HG02763 (cell line): ENCODE measurements around the gene ZNF397.

Experiments used
- ATAC-seq: cut with Tn5 transposase; IDR thresholded peaks from one replicate; pipeline ENCODE4 v1.9.1; 2021; ENCODE audit warnings: mild to moderate bottlenecking, moderate library complexity; ENCODE audit not compliant: unreplicated experiment

The ZNF397 gene

DNA sequence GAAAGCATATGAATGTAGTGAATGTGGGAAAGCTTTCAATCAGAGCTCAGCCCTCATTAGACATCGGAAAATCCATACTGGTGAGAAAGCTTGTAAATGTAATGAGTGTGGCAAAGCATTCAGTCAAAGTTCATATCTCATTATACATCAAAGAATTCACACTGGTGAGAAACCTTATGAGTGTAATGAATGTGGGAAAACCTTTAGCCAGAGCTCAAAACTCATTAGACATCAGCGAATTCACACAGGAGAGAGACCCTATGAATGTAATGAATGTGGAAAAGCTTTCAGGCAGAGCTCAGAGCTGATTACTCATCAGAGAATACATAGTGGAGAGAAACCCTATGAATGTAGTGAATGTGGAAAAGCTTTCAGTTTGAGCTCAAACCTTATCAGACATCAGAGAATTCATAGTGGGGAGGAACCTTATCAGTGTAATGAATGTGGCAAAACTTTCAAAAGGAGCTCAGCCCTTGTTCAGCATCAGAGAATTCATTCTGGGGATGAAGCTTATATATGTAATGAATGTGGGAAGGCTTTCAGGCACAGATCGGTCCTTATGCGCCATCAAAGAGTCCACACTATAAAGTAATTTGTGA lies 5.0 kb downstream of the ZNF397 start:
- no peak for ATAC-seq

DNA sequence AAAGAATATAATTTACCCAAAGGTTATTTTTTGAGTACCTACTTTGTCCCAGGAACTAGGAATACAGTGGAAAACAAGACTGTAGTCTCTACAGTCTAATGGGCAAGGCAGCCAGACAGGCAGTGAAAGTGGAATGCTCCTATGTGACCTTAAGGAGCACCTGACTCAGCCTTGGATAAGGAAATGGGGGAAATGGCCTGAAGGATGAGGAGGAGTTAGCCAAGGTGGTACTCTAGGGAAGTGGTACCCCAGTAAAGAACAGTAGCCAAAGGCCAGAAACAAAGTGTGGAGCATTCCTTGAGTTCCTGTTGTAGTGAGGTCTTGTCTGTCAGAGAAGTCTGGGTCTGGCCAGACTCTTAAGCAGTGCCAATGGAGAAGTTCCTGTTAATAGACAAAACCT lies 6.0 kb downstream of the ZNF397 start:
- ATAC-seq: no peak

DNA sequence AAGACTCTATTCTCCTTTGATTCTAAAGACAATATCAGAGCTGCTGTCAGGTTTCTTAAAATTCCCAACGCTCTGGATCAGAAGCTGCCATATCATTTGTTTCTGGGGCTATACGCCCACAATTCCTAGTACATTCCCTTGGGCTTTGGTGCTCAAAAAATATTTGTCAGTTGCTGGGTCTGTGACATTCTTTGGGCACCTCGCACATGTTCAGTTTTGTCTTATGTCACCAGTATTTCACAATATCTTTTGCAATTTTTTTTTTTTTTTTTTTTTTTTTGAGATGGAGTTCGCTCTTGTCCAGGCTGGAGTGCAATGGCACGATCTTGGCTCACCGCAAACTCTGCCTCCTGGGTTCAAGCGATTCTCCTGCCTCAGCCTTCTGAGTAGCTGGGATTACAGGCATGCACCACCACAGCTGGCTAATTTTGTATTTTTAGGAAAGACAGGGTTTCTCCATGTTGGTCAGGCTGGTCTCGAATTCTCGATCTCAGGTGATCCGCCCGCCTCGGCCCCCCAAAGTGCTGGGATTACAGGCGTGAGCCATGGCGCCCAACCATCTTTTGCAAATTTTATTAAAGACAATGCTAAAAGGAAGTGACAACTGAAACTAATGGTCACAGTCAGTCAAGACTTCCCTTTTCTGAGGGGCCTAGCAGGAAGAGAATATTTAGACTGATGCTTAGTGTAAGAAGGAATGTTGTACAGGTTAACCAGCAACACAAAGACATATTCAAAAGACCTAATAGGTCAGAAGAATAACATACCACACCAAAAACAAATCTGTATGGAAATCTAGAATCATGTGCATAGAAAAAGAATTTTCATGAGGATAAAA lies 6.8 kb downstream of the ZNF397 start:
- no peak for ATAC-seq

DNA sequence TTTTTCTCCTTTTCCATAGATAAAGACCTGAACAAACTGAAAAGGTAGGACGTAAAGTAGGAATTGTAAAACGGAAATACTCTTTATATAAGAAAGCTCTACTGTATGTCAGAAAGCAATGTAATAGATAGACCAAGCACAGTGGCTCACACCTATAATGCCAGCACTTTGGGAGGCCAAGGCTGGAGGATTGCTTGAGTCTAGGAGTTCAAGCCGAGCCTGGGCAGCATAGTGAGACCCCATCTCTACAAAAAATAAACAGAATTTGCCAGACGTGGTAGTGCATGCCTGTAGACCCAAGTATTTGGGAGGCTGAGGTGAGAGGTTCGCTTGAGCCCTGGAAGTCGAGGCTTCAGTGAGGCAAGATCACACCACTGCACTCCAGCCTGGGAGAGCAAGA lies 7.6 kb downstream of the ZNF397 start:
- ATAC-seq: no peak

DNA sequence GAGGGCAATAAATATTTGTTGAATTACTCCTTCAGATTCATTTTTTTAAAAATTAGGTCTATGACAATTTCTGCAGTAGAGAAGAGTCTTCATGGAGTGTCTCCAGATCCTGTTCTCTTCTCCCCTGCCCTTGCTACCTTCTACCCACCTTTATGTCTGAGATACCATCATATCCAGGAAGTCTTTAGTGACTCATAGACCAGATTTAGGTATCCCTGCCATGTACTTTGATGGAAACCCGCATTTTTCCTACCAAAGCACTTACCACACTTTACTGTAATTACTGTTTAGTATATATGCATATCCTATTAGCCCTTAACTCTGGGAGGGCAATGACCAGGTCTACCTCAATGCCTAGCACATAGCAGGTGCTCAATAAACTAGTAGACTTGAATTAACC lies 11.6 kb downstream of the ZNF397 start:
- ATAC-seq: no peak

DNA sequence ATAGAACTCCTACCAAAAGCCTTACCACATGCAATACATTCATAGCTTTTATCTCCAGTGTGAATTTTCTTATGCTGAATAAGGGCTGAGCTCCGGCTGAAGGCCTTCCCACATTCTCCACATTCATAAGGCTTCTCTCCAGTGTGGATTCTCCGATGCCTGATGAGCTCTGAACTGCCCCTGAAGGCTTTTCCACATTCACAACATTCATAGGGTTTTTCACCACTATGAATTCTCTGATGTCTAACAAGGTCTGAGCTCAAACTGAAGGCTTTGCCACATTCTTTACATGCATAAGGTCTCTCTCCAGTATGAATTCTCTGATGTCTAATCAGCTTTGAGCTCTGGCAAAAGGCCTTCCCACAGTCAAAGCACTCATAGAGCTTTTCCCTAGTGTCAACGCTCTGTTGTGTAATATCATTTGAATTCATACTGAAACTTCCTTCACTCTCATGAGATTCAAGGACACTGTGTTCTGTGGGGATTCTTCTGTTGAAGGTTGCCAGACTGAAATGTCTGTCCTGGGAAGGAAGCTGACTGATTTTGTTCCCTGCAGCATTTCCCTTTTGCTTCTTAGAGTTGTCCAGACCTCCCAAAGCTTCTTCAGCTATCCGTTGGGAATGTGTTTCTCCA lies 12.9 kb downstream of the ZNF397 start:
- no peak for ATAC-seq

DNA sequence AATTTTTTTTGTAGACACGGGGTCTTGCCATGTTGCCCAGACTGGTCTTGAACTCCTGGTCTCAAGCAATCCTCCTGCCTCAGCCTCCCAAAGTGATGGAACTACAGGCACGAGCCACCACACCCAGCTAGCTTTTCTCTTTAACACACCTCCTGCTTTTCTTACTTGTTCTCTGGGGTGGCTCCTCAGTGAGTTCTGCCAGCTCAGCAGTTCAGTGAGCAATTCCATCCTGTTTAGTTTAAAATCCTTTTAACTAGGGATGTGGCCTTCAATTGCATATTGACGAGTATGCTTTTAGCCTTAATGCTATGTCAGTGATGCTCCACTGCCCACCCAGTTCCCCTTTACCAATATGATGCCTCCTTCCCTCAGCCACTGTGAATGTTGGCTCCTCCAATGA lies 16.1 kb downstream of the ZNF397 start:
- ATAC-seq: no peak

DNA sequence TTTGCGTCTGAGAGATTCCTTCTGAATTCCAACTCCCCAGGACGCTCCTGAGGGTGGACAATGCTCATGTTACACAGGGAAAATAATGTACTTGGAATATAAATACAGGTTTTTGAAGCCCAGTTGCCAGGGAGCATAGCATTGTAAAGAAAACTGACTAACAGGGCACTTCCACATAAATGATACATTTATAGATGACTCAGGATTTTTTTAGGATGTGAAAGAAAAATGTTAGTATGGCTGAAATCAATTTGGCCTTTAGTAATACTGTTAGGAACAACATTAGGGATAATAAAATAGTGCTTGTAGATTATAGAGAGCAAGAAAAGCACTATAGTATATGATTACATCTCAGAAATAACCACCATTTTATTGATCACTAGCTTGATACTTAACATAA lies 23.6 kb downstream of the ZNF397 start:
- ATAC-seq: no peak

DNA sequence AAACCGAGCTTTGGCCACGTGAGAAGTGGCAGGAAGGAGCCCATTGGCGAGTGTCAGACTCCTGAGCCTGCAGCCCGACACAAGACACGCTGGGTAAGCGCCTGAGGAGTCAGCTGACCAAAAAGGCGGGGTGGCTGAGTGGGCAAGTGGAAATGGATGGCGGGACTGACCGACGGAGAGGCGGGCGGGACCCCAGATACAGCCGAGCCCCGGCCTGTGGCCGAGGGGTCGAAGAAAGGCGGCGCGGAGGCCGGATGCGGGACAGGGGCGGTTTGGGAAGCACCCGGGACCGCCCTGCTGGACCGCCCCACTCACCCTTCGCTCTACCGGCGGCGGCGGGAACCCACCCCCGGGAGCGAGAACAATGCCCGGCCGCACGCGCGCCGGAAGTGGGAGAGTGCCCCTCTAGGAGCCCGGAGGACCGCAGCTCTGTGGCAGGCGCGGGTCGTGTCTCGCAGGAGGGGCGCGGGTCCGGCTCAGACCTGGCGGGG lies 26.4 kb downstream of the ZNF397 start:
- ATAC-seq: peak; percentile 67

DNA sequence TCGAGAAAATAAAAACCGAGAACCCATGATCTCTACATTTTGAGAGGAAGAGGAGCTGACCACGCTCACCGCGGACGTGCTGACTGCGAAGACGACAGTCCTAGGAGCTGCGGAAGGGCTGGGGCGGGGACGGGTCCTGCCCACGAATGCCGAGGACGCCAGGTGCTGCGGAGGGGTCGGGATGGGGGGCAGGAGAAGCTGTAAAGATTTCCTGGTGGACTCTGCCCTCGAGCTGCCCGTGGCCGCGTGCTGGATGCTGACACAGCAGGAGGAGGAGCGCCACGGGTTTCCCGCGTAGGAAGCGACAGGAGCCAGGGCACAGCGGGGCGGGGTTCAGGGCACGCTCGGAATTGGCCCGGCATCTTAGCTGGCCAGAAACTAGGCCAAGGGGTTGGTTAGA lies 27.0 kb downstream of the ZNF397 start:
- ATAC-seq: no peak

DNA sequence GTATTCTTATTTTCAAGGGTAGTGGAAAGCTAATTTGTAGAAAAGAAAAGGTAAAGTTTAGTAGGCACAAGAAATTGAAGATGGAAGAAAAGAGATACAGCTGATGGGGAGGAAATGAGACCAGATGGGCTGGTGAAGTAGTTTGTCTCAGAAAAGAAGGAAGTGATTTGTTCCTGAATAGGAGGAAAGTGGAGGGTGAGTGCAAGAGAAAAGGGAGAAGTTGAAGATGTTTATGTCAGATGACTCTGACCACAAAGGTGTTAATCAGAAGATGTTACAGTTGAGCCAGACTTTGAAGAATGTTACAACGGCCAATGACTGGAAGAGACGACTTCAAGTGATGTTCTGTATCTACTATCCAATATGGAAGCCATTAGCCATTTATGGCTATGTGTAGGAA lies 28.0 kb downstream of the ZNF397 start:
- no peak for ATAC-seq

DNA sequence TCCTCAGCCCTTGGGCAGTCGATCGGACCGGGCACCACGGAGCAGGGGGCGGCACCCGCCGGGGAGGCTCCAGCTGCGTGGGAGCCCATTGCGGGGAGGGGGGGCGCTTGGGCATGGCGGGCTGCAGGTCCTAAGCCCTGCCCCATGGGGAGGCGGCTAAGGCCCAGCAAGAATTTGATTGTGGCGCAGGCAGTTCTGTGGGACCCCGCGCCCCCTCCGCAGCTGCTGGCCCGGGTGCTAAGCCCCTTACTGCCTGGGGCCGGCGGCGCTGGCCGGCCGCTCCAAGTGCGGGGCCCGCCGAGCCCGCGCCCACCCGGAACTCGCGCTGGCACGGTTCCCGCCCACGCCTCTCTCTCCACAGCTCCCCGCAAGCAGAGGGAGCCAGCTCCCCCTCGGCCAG lies 30.8 kb downstream of the ZNF397 start:
- no peak for ATAC-seq

DNA sequence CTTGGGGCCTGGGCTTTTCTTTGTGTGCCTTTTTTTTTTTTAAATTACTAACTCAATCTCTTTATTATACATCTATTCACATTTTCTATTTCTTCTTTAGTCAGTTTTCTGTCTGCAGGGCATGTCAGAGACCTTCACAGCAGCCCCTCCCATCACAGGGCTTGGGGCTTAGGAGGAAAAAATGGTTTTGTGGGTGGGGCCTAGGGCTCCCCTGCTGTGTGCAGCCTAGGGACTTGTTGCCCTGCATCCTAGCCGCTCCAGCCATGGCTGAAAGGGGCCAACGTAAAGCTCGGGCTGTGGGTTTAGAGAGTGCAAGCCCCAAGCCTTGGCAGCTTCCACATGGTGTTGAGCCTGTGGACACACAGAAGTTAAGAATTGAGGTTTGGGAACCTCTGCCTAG lies 35.4 kb downstream of the ZNF397 start:
- ATAC-seq: no peak

DNA sequence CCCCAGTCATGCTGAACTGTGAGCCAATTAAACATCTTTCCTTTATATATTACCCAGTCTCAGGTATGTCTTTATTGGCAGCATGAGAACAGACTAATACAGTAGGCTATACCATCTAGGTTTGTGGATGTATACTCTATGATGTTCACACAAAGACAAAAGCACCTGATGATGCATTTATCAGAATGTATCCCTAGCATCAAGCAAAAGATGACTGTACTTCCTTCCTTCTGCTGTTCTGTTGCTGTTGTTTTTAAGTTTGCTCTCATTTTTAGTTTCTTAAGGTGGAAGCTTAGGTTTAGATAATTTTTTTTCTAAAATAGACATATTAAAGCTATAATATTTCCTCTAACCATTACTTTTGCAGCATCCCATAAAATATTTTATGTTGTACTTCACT lies 36.8 kb downstream of the ZNF397 start:
- ATAC-seq: no peak

DNA sequence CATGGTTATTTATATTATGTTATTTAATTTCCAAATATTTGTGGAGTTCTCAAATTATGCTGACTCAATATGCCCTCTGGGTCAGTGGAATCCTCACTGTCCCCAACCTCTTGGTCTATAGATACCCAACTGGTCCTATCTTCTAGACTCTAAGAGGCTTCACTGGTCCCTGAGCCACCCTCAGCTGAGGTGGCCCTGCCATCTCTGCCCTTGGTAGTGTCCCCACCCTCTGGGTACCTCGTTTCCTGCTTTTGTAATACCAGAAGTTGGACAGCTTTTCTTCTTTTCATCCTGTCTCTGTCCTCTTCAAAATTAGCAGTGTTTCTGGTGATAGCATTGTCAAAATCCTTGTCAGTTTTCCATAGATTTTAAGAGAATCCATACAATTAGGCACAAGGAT lies 37.3 kb downstream of the ZNF397 start:
- ATAC-seq: no peak

DNA sequence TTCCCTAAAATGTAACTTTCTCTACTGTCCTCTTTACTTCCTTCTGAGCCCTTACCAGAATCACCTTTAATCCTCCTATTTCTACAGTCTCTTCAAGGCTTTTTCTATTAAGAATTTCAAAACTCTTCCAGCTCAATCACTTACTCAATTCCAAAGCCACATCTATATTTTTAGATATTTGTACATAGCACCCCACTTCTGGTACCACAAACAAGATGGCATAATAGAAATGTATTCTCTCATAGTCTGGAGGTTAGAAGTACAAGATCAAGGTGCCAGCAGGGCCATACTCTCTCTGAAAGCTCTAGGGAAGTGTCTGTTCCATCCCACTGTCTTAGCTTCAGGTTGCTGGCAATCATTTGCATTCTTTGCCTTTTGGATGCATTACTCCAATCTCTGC lies 38.1 kb downstream of the ZNF397 start:
- no peak for ATAC-seq

DNA sequence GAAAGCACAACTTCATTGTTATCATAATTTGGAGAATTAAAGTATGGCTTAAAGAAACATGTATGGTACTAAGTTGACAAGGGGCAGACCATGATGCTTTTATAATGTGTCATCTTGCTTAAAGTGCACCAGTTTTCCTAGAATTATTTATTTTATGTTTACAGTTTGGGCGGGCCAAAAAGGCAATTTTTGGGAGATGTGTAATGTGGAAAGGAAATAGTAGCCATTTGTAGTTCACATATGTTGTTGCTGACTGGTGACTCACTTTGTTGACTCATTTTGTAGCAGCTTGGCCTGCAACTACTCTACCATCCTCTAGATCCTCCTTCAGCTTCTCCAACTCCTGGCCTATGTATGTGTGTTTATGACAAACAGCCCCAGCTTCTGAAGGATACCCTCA lies 41.5 kb downstream of the ZNF397 start:
- ATAC-seq: no peak

DNA sequence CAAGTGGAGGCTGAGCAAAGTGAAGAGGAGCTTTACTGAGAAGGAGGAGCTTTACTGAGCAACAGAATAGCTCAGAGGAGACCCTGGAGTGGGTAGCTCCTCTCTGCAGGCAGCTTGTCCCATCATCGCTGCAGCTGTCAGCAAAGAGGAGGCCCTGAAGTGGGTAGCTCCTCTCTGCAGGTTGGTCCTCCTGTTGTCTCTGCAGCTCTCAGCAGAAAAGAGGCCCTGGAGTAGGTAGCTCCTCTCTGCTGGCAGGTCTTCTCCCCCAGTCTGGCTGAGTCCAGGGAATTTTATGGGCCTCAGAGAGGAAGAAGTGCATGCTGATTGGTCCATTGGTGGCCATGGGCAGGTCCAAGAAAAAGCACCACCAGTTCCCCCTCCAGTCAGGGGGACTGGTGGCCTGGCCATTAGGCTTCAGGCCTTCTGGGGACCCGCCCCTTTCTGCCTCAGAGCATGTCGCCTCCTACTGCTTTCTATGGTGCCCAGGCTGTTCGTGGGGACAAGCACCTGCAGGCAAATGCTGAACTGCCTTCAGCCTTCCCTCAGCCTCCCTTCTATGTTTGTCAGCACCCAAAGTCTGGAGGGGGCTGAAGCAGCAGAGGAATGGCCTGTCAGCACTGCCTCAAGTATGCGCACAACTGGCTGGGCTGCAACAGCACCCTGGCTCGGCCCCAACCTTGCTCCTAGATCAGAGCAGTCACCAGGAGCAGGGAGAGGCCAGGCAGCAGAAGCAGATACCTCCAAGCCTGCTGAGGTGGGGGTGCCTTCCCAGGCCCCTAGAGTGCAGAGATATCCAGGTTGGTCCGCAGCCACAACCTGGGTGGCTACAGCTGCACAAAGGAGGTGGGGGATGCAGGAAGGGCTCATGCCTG lies 43.3 kb downstream of the ZNF397 start:
- no peak for ATAC-seq

DNA sequence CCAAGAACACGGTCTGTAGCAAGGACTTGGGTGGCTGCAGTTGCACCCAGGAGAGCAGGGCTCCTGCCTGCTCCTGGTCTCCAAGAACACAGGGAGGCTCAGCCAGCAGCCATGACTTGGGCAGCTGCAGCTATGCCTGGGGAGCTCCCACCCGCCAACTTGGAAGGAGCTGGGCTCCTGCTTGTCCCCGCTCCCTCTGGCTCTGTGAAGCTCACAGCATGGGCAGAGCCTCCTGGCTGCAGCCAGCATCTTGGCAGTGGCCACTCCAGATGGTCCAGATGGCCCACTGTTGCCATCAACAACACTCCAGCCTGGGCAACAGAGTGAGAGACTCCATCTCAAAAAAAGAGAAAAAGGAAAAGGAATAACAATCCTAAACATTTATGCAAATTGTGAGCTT lies 44.0 kb downstream of the ZNF397 start:
- no peak for ATAC-seq

DNA sequence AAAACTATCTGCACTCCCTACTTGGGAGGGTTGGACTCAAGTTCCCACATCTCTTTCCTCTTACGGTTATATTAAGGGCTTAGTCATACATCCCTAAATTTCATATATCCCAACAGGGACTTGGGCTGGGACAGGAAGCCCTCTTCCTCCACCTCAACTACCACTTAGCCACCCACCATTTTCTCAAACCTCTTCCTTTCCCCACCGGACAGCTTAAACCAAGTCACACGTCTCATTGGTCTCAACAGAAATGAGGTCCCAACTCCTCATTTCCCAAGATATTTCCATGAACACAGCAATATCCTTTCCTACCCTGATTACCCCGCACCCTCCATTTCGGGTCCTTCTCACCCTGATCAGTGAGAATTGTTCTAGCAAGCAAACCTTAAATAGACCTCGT lies 48.5 kb downstream of the ZNF397 start:
- ATAC-seq: no peak

DNA sequence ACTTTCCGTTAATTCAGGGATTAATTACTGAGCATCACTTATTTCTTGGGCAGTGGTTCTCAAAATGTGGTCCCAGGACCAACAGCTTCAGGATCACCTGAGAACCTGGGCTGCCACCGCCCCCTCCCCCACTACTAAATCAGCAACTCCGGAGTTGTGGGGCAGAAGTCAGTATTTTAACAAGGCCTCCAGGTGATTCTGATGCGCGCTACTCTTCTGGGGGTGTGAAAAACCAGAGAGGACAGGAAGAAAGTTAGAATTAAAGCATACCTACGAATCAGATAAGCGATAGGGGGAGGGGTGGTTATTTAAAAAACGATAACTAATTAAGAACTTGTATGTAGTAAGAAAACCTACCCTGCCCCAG lies 48.9 kb downstream of the ZNF397 start:
- peak; percentile 36 for ATAC-seq
